NCI-H2081 treated with DMSO at 0.1 percent for 48 hours (cell line): ENCODE measurements around the gene GON4L.
"Not testable (repeated sequence)": the region's sequence is repeated elsewhere in the genome, so short reads cannot be mapped to it uniquely, and the experiment has no call there.

Experiments
- DNase-seq: peaks from one replicate; lab custom pipeline; 2025; lab: John Stamatoyannopoulos, UW

Gene GON4L

DNA sequence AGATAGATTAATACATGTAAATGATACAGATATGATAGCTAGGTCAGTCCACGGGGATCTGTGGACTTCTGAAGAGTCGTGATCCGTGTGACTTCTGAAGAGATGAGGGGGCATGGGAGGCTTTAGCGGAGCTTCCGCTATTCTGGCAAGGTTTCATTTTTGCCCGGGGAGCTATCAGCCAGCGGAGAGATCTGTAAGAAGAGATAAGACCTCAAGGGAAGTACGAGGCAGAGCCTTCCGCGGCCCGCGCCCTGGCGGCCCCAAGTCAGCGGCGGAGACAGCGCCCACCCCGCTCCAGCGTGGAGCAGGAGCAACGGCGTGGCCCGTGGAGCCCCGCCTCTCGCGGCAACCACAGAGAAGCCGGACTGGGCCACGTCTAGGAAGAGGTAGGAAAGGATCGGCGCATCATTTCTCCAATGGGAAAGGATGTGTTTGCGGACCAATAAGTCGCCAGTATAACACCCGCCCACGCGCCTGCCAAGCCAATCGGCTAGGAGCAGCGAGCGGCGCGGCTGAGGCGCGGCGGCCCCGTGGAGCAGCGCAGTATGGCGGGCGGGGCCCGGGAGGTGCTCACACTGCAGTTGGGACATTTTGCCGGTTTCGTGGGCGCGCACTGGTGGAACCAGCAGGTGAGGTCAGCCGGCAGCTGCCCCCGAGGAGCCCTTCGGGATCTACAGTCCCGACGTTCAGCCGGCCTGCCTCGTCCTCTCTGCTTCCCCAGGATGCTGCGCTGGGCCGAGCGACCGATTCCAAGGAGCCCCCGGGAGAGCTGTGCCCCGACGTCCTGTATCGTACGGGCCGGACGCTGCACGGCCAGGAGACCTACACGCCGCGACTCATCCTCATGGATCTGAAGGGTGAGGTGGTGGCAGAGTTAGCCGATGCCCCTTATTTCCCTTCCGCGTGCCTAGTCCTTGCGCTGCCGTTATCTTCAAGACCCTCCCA, 111.5 kb downstream of the GON4L start:
- DNase-seq = peak; percentile 98

DNA sequence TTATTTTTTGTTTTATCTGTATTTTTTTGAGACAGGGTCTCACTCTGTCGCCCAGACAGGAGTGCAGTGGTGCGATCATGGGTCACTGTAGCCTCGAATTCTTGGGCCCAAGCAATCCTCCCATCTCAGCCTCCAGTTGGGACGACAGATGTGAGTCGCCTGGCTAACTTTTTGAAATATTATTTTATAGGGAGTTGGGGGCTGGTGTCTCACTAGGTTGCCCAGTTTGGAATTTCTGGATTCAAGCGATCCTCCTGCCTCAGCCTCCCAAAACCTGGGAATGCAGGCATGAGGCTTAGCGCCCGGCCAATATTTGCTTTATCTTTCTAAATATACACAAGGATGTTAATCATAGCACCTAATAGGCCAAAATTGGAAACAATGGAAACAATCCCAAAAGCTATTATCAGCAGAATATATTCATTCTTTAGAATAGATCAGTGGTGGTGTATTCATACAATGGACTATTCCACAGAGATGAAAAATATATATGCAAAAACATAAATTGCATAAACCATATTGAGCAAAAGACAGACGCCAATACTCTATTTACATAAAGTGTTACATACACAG, 112.2 kb downstream of the GON4L start:
- DNase-seq = no peak

DNA sequence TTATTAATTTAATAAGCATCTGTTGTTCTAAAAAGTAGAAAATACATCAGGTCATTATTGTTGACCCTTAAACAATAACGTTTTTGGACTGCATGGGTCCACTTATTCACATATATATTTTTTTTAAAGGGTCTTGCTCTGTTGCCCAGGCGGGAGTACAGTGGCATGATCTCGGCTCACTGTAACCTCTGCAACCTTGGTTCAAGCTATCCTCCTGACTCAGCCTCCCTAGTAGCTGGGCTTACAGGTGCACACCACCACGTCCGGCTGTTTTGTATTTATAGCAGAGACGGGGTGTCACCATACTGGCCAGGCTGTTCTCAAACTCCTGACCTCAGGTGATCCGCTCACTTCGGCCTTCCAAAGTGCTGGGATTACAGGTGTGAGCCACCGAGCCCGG, 115.1 kb downstream of the GON4L start:
- no peak for DNase-seq

DNA sequence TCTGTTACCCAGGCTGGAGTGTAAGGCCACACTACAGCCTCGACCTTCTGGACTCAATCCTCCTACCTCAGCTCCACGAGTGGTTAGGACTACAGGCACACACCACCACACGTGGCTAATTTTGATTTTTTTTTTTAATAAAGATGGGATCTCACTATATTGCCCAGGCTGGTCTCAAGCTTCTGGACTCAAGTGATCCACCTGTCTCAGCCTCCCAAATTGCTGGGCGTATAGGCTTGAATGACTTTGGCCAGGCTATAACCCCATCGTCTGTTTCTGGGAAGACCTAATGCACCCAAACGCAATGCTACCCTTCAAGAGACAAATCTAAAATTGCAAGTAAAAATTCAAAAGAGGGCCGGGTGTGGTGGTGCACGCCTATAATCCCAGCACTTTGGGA, 116.0 kb downstream of the GON4L start:
- DNase-seq = no peak

DNA sequence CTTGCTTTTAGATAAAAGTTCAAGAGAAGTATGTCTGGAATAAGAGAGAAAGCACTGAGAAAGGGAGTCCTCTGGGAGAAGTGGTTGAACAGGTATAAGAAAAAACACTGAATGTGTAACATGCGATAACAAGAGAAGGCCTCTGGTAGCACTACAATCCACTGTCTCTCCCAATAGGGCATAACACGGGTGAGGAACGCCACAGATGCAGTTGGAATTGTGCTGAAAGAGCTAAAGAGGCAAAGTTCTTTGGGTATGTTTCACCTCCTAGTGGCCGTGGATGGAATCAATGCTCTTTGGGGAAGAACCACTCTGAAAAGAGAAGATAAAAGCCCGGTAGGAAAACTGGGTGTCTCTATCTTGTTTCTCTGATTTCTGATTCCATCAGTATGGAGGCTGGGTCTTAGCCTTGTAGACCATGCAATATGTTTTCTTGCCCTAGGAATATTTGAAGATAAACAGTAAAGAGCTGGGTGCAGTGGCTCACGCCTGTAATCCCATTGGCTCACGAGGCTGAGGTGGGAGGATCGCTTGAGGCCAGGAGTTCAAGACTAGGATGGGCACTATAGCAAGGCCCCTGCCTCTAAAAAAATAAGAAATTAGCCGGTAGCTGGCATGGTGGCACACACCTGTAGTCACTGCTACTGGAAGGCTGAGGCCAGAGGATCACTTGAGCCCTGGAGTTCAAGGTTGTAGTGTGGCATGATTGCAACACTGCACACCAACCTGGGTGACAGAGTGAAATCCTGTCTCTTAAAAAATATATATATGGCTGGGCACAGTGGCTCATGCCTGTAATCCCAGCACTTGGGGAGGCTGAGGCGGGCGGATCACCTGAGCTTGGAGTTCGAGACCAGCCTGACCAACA, 127.7 kb downstream of the GON4L start:
- DNase-seq = peak; percentile 42

DNA sequence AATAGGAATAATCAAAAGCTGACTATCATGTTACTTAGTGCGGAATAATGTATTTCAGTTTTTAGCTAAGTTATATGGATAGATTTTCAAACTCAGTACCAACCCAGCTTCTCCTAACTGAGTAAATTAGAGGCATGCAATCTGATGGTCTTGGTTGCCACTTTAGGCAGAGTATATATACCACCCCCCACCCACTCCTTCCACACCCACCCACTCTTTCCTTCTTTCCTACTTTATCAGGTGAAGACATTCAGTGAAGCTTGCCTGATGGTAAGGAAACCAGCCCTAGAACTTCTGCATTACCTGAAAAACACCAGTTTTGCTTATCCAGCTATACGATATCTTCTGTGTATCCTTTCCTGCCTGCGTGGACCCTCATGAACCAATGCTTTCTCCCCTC, 131.9 kb downstream of the GON4L start:
- DNase-seq = no peak

DNA sequence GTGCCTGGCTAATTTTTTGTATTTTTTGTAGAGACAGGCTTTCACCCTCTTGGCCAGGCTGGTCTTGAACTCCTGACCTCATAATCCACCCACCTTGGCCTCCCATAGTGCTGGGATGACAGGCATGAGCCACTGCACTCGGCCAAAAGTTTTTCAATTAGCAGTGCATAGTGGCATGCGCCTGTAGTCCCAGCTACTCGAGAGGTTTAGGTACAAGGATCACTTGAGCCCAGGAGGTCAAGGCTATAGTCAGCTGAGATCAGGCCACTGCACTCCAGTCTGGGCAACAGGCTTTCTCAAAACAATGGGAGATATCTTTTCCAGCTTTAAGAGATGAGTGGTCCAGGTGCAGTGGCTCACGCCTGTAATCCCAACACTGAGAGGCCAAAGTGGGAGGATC, 137.3 kb downstream of the GON4L start:
- DNase-seq = no peak

DNA sequence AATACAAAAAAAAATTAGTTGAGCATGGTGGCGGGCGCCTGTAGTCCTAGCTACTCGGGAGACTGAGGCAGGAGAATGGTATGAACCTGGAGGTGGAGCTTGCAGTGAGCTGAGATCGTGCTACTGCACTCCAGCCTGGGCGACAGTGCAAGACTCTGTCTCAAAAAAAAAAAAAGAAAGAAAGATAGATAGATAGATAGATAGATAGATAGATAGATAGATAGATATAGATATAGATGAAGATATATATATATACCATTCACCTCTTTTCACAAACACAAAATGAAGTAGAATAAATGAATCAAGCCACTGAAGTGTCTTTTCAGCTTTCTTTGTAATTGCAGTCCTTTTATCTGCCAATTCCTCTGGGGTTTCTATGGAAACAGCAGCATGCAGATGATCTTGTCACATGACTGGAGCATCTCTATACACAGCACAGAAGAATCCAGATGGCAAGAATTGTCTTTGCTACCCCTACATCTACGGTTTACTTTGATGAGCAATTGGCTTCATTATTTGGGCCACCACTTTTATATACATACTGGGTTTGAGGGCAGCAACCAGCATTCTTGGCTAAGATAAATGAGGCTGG, 138.4 kb downstream of the GON4L start:
- not testable (repeated sequence) for DNase-seq

DNA sequence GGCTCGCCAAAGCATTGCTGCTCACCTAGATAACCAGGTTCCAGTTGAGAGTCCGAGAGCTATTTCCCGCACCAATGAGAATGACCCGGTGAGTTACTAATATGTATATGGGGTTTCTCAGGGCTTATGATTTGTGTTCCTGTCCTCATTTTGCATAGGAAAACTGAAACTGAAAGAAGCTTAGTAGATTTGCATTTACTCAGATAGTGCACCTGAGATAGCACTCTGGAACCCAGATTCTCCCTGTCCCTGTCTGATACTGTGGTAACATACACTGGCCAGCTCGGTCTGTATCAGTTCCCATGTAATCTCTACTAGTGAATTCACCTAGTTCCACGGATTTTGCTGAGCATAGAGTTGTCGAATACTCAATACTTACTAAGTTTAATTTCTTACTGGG, 140.0 kb downstream of the GON4L start:
- DNase-seq = no peak

DNA sequence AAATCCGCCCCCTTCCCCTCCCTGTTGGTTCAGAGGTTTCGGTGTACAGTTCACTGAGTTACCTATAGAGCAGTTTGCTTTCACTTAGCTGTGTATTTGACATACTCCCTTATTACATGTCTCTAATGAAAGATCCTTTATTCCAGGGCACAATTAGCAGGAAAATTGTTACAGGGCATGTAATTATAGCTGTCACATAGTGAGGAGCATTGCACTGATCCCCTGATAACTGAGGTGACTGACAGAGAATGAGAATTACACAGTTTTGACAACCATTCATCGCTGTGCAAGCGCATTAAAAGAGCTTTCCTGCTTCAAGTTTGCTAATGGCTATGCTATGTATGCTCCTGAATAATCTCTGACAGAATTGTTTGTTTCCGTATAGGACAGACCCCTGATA, 141.2 kb downstream of the GON4L start:
- peak; percentile 15 for DNase-seq

DNA sequence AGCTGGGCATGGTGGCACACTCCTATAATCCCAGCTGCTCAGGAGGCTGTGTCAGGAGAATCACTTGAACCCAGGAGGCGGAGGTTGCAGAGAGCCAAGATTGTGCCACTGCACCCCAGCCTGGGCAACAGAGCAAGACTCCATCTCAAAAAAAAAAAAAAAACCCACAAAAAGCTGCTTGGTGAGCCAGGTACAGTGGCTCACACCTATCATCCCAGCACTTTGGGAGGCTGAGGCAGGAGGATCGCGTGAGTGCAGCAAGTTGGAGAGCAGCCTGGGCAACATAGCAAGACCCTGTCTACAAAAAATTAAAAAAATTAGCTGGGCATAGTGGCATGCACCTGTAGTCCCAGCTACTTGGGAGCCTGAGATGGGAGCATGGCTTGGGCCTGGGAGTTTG, 142.0 kb downstream of the GON4L start:
- DNase-seq = not testable (repeated sequence)

DNA sequence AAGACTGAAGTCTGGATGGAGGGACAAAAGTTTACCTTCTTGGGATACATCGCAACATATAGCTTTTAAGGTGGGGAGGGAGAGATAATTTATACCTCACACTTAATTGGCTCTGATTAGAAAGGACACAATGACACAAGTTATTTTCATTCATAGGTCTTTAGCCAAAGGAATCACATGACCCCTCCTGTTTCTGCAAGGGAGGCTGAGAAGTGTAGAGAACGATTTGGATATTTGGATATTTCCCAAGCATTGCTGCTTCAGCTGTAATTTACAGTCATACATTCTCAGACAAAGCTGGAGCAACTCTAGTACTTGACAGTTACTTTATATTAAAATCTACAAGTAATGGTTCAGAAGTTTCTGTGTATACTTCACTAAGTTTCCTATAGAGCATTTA, 143.9 kb downstream of the GON4L start:
- DNase-seq = no peak

DNA sequence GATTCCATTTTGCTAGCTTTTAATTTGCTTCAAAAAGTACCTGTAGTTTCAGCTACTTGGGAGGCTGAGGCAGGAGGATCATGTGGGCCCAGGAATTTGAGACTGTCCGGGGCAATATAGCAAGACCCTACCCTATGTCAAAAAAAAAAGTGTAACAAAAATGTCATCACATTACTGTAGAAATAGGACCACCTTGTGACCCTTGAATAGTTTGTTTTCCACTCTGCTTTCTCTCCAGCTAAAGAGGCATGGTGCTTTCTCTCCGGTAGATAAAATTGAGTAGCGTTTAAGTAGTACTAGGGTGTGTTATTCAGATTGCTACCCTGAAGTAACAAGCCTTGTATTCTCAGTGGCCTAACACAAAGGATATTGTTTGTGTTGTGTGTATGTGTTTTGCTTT, 144.4 kb downstream of the GON4L start:
- DNase-seq = not testable (repeated sequence)

DNA sequence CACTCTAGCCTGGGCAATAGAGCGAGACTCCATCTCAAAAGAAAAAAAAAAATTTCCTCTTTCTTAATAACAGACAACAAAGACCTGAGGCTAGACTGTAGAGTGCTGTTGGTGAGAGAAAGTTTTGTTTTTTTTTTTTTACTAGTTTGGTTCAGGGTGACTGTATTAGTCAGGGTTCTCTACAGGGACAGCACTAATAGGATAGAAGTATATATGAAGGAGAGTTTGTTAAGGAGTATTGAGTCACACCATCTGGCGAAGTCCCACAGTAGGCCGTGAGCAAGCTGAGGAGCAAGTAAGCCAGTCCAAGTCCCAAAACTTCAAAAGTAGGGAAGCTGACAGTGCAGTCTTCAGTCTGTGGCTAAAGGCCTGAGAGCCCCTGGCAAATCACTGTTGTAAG, 145.6 kb downstream of the GON4L start:
- not testable (repeated sequence) for DNase-seq

DNA sequence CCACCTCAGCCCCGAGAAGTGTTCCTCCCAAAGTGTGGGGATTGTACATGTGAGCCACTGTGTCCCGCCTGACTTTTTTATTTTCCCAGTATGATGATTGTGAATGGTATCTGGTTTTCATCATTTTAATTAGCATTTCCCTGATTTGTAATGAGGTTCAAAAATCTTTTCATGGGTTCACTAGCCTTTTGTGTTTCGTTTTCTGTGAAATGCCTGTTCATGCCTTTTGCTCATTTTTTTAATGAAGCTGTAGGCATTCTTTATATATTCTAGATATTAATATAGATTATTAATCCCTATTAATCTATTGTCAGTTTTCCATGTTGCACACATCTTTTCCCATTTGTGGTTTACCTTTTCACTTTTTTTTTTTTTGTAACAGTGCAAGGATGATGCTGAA, 147.6 kb downstream of the GON4L start:
- no peak for DNase-seq

DNA sequence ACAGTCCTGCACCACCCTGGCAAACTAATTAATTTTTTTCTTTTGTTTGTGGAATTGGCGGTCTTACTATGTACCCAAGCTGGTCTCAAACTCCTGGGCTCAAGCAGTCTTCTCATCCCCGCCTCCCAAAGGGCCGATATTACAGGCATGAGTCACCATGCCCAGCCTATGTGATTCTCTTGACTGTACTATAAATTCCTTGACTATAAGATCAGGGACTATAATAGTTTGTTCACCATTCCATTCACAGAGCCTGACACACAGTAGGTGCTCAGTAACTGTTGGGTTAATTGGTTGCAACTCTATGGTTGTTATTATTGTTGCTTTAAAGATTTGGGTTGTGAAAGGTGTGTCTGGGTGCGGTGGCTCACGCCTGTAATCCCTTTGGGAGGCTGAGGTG, 150.9 kb downstream of the GON4L start:
- DNase-seq = no peak

DNA sequence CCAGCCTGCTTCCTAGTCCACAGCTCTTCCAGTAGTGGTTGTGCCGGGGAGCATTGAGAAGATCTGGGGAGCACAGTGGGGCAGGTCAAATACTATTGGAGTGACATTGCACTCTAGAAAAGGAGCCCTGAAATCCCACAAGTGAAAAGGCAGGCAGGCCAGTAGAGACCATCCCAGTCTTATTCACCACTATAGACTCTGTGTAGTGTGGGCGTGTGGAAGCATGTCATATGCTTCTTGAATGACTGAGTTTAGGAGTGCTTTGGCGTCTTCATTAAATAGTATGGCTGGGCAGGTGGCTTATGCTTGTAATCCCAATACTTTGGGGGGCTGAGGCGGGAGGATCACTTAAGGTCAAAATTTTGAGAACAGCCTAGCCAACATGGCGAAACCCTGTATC, 152.6 kb downstream of the GON4L start:
- not testable (repeated sequence) for DNase-seq

DNA sequence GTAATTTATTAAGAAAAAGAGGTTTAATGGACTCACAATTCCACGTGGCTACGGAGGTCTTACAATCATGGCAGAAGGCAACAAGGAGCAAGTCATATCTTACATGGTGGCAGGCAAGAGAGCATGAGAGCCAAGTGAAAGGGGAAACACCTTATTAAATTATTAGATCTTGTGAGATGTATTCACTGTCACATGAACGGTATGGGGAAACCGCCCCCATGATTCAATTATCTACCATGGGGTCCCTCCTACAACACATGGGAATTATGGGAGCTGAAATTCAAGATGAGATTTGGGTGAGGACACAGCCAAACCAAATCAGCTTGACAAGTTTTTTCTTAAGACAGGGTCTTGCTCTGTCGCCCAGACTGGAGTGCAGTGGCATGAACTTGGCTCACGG, 153.8 kb downstream of the GON4L start:
- DNase-seq = no peak

DNA sequence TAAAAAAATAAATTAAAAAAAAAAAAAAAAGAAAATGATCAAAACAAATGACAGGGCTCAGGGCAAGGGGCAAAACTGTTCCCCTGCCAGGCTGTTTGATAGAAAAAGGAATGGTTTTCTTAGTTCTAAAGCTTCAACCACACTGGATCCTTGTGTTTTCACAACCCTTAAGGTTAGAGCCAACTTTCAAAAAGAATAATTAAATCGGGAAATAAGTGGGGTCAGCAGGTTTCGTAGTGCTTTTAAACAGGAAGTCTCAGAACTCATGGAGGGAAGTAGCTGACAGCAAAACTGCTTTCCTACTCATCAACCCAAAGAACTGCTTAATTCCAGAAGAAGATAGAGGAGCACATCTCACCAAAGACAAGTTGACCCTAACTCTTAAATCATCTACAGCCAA, 155.3 kb downstream of the GON4L start:
- not testable (repeated sequence) for DNase-seq
